Astrocyte of the hippocampus (primary cell): ENCODE results near the gene SLC45A1.
"Not testable (repeated sequence)": the region's sequence is repeated elsewhere in the genome, so short reads cannot be mapped to it uniquely, and the experiment has no call there.

Experiments used
- DNase-seq: peaks from one replicate; pipeline ENCODE4 v3.0.0; 2011; ENCODE audit warnings: low read depth, low spot score

Gene SLC45A1

GRCh38 chr1:8317647-8318381, at the start of gene SLC45A1:
TSS of gene SLC45A1 (plus strand) at chr1:8318114. CDS start at chr1:8324330, 6,216 bp downstream.
- peak; percentile 84 for DNase-seq

GRCh38 chr1:8273036-8273435, 44.9 kb upstream of the SLC45A1 start:
- DNase-seq: no peak

GRCh38 chr1:8274352-8274751, 43.6 kb upstream of the SLC45A1 start:
- DNase-seq: no peak

- no peak for DNase-seq
Measured at GRCh38 chr1:8276173-8276914, 41.6 kb upstream of the SLC45A1 start.

- DNase-seq: no peak
Measured at GRCh38 chr1:8276932-8277331, 41.0 kb upstream of the SLC45A1 start.

GRCh38 chr1:8278677-8279076, 39.2 kb upstream of the SLC45A1 start:
- not testable (repeated sequence) for DNase-seq

GRCh38 chr1:8281843-8282509, 35.9 kb upstream of the SLC45A1 start:
- DNase-seq: no peak

- no peak for DNase-seq
Measured at GRCh38 chr1:8283058-8283884, 34.6 kb upstream of the SLC45A1 start.

GRCh38 chr1:8284127-8284526, 33.8 kb upstream of the SLC45A1 start:
- peak; percentile 44 for DNase-seq

GRCh38 chr1:8285103-8285502, 32.8 kb upstream of the SLC45A1 start:
- no peak for DNase-seq

GRCh38 chr1:8285965-8286364, 31.9 kb upstream of the SLC45A1 start:
- DNase-seq: no peak

GRCh38 chr1:8293118-8293517, 24.8 kb upstream of the SLC45A1 start:
- no peak for DNase-seq

- no peak for DNase-seq
Measured at GRCh38 chr1:8293641-8294169, 24.2 kb upstream of the SLC45A1 start.

GRCh38 chr1:8294170-8294697, 23.7 kb upstream of the SLC45A1 start:
- DNase-seq: no peak

GRCh38 chr1:8297245-8297644, 20.7 kb upstream of the SLC45A1 start:
- no peak for DNase-seq

GRCh38 chr1:8299963-8300362, 18.0 kb upstream of the SLC45A1 start:
- DNase-seq: no peak

GRCh38 chr1:8302081-8302956, 15.6 kb upstream of the SLC45A1 start:
- DNase-seq: peak; percentile 70

- DNase-seq: peak; percentile 58
Measured at GRCh38 chr1:8303141-8303540, 14.8 kb upstream of the SLC45A1 start.

- DNase-seq: no peak
Measured at GRCh38 chr1:8303876-8304275, 14.0 kb upstream of the SLC45A1 start.

GRCh38 chr1:8307628-8308027, 10.3 kb upstream of the SLC45A1 start:
- no peak for DNase-seq
